WERI-Rb-1 (cell line): Measurements from ENCODE around the gene RASA3.

Experiments used
- DNase-seq: peaks from one replicate; pipeline ENCODE4 v3.0.0-alpha.2; 2020
- H3K27ac ChIP-seq: fragments of 250-450 bp; sonication (Bioruptor Pico); 2 replicates; pipeline ENCODE4 v1.5.1; 2020; ENCODE audit warnings: mild to moderate bottlenecking, moderate library complexity
- H3K27me3 ChIP-seq: fragments of 250-450 bp; sonication (Bioruptor Pico); 2 replicates; pipeline ENCODE4 v1.5.1; 2021; ENCODE audit warnings: mild to moderate bottlenecking, low read depth, moderate library complexity; ENCODE audit not compliant: insufficient read depth, severe bottlenecking
- H3K36me3 ChIP-seq: fragments of 250-450 bp; sonication (Bioruptor Pico); 2 replicates; pipeline ENCODE4 v1.5.1; 2020; ENCODE audit warnings: mild to moderate bottlenecking, moderate library complexity
- H3K4me3 ChIP-seq: 2 replicates; pipeline ENCODE4 v1.5.1; 2011; ENCODE audit warnings: low read depth, mild to moderate bottlenecking, control low read depth, low read length
- H3K9me3 ChIP-seq: fragments of 250-450 bp; sonication (Bioruptor Pico); 2 replicates; pipeline ENCODE4 v1.5.1; 2021; ENCODE audit warnings: mild to moderate bottlenecking, moderate library complexity; ENCODE audit not compliant: severe bottlenecking
- CTCF ChIP-seq: IDR thresholded peaks from 2 replicates; pipeline ENCODE4 v1.5.1; 2011; ENCODE audit warnings: low read depth, mild to moderate bottlenecking, control low read depth, inconsistent platforms, low read length

The RASA3 gene

GRCh38 chr13:113939129-113939943 is 193.1 kb downstream of the RASA3 start:
- H3K4me3 ChIP-seq = no peak overlapping the region
- H3K36me3 ChIP-seq = no peaks in the 10 kb centered on the region
- H3K9me3 ChIP-seq = peaks cover 4% of the 10 kb centered on the region
- no peak overlapping the region for H3K27ac ChIP-seq
- DNase-seq = no peak
- no peaks in the 10 kb centered on the region for H3K27me3 ChIP-seq
- no peak for TF ChIP-seq CTCF

- Histone ChIP-seq H3K27me3 (no peaks in the 10 kb centered on the region), H3K36me3 (no peaks in the 10 kb centered on the region), H3K4me3 (no peak overlapping the region), H3K9me3 (peaks cover 4% of the 10 kb centered on the region), H3K27ac (no peak overlapping the region)
- no peak for TF ChIP-seq CTCF
- DNase-seq = no peak
Observed at GRCh38 chr13:113938716-113939115, 193.7 kb downstream of the RASA3 start.

- Histone ChIP-seq H3K36me3 (no peaks in the 10 kb centered on the region), H3K9me3 (peaks cover 4% of the 10 kb centered on the region), H3K27ac (no peak overlapping the region), H3K27me3 (no peaks in the 10 kb centered on the region), H3K4me3 (no peak overlapping the region)
- no peak for DNase-seq
- TF ChIP-seq CTCF = no peak
Observed at GRCh38 chr13:113938246-113938645, 194.2 kb downstream of the RASA3 start.

GRCh38 chr13:113937527-113938180 is 194.8 kb downstream of the RASA3 start:
- DNase-seq = no peak
- H3K36me3 ChIP-seq = no peaks in the 10 kb centered on the region
- no peaks in the 10 kb centered on the region for H3K27me3 ChIP-seq
- H3K4me3 ChIP-seq = no peak overlapping the region
- TF ChIP-seq CTCF = no peak
- H3K27ac ChIP-seq = no peak overlapping the region
- peaks cover 4% of the 10 kb centered on the region for H3K9me3 ChIP-seq

- DNase-seq = no peak
- H3K36me3 ChIP-seq = no peaks in the 10 kb centered on the region
- peaks cover 4% of the 10 kb centered on the region for H3K9me3 ChIP-seq
- TF ChIP-seq CTCF = no peak
- no peaks in the 10 kb centered on the region for H3K27me3 ChIP-seq
- no peak overlapping the region for H3K27ac ChIP-seq
- H3K4me3 ChIP-seq = no peak overlapping the region
Observed at GRCh38 chr13:113937073-113937472, 195.3 kb downstream of the RASA3 start.
